Ramos (cell line): Measurements from ENCODE around the gene RNF40.
"Not testable (repeated sequence)": the region's sequence is repeated elsewhere in the genome, so short reads cannot be mapped to it uniquely, and the experiment has no call there.

Experiments used
- in situ Hi-C: fragments of 300-500 bp; cut with MboI; formaldehyde crosslinking; loops from one replicate; pipeline ENCODE4 v1.14.3; 2022; ENCODE audit warnings: low sequenced_read_pairs; ENCODE audit not compliant: unreplicated experiment

Gene RNF40

DNA sequence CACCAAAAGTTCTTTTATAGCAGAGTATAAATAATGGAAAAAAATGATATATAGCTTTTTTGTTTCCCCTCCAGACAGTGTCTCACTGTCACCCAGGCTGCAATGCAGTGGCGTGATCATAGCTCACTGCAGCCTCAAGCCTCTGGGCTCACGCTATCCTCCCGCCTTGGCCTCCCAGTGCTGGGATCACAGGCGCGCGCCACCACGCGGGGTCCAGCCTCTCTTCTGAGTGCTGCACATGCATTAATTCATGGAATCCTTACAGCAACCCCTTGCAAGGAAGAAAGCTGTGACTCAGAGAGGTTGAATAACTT lies 42.9 kb downstream of the RNF40 start:
- in situ Hi-C loops, result loop anchor here (5.0 kb wide), 1 partner anchor 38 kb away; no protein-coding TSS in a partner anchor

DNA sequence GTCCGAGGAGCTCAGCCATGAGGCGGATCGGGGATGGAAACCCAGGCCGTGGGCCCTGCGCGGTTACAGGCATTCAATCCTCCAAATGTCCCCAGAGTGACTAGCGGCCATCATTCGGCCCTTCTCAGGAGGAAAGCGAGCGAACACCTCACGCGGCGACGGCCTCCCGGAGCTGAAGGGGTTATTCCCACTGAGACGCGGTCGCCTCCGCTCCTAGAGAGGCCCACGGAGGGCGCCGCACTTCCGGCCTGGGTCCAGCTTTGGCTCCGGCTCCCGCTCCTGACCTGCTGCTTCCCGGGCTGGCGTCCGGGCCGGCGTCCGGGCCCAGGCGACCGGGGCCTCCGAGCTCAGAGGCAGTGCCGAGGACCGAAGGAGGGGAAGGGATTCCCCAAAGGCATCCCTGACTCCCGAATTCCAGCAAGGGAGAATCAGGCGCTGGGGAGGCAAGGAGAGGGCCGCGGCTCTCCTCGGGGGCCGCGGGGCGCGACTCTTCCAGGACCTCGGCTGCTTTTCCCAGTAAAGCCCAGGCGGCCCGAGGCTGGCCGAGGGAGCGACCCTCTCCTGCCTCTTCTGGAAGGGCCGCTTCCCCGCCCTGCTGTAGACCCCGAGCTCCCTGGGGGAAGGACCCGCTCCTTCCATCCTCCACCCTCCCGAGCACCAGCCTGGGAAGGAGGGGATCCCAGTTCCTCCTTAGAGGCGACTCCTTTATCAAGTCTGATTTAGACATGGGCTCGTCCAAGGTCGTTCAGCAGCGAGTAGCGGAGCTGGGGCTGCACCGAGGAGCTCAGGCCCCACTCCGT lies 43.4 kb downstream of the RNF40 start:
- in situ Hi-C loops, result loop anchor here (5.0 kb wide), 1 partner anchor 38 kb away; no protein-coding TSS in a partner anchor

DNA sequence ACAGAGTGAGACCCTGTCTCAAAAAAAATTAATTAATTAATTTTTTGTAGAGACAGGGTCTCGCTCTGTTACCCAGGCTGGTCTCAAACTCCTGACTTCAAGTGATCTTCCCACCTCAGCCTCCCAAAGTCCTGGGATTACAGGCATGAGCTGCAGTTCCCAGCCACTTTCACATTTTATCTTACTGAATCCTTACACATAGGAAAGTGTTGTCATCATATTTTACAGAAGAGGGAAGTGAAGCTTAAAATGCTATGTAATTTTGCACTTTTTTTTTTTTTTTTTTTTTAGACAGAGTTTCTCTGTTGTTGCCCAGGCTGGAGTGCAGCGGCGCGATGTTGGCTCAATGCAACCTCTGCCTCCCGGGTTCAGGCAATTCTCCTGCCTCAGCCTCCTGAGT lies 46.0 kb downstream of the RNF40 start:
- in situ Hi-C loops, result loop anchor here (5.0 kb wide), 1 partner anchor 41 kb away; no protein-coding TSS in a partner anchor

DNA sequence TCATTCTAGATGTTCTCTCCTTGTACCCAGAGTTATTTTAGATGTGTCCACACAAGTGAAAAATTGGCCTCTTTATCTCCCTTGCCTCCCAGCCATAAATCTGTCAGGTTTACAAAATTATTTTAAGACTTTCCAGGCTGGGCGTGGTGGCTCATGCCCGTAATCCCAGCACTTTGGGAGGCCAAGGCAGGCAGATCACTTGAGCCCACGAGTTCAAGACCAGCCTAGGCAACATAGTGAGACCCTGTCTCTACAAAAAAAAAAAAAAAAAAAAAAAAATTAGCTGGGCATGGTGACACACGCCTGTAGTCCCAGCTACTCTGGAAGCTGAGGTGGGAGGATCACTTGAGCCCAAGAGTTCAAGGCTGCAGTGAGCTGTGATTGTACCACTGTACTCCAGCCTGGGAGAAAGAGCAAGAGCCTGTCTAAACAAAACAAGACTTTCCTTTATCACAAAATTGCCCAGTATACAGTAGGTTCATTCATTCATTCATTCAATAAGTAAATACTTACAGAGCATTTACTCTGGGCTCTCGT lies 46.8 kb downstream of the RNF40 start:
- in situ Hi-C loops, result loop anchor here (5.0 kb wide), 1 partner anchor 42 kb away; no protein-coding TSS in a partner anchor

DNA sequence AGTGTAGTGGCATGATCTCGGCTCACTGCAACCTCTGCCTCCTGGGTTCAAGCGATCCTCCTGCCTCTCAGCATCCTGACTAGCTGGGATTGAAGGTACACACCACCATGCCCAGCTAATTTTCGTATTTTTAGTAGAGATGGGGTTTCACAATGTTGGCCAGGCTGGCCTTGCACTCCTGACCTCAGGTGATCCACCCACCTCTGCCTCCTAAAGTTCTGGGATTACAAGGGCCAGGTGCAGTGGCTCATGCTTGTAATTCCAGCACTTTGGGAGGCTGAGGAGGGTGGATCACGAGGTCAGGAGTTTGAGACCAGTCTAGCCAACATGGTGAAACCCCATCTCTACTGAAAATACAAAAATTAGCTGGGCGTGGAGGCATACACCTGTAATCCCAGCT lies 47.6 kb downstream of the RNF40 start:
- in situ Hi-C loops, result loop anchor here (5.0 kb wide), 1 partner anchor 42 kb away; no protein-coding TSS in a partner anchor

DNA sequence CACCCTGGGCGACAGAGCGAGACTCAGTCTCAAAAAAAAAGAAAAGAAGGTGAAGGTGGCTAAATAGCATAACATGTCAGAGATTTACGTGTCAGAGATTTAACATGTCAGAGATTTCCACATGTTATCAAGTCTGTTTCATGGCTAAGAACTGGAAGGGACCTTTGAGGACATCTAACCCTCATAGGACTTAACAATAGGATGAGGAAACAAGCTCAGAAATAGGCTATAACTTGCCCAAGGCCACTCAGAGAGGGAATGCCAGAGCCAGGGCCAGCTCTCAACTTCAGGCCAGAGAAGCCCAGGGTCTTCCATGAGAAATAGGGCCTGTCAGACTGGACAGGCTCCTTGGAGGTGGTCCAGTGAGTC lies 51.7 kb downstream of the RNF40 start:
- in situ Hi-C loops, result no loop called here

DNA sequence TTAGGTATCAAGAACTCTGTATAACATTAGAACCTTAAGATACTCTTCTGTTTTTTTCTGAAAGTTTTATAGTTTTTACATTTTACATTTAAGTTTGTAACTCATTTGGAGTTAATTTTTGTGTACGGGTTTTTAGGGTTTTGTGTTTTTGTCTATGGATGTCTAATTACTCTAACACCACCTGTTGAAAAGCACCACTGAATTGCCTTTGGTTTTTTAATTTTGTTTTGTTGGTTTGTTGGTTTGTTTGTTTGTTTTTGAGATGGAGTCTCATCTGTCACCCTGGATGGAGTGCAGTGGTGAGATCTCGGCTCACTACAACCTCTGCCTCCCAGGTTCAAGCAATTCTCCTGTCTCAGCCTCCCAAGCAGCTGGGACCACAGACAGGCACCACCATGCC lies 54.6 kb downstream of the RNF40 start:
- in situ Hi-C loops, result no loop called here

DNA sequence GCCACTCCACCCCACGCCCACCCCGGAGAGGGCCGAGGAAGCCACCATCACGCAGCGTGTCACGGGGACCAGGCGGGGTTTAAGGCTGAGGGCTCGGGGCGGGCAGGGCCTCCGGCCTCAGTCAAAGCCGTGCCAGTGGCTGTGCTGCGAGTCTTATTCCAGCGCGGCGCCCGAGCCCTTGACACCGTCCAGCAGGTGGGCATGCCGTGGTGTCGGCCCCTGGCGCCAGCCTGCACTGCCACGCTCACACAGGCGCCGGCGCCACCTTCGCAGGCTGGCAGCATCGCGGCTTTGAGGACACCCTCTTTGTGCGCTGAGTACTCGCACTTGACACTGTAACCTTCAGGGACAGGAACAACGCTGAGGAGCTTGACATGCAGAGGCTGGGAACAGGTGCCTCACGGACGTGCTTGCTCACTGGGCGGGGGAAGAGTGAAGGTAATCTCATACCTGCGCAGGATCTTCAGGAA lies 58.9 kb downstream of the RNF40 start:
- in situ Hi-C loops, result no loop called here

DNA sequence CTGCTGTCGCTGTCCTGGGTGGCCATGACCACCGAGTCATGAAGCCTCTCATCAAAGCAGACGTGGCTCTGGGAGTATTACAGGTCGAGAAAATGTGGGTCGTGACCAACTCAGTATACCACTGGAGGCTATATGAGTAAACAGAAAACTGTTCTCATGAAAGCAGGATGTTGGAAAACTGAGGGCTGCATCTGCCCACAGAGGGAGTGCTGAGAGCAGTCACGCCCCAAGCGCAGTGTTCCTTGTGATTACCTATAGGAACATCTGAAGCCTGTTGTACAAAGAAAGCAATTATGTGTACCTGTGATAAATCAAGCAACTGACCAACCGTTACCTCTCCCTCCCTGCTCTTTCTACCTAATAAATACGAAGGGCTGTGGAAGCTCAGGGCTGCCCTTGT lies 59.3 kb downstream of the RNF40 start:
- in situ Hi-C loops, result not testable (repeated sequence)

DNA sequence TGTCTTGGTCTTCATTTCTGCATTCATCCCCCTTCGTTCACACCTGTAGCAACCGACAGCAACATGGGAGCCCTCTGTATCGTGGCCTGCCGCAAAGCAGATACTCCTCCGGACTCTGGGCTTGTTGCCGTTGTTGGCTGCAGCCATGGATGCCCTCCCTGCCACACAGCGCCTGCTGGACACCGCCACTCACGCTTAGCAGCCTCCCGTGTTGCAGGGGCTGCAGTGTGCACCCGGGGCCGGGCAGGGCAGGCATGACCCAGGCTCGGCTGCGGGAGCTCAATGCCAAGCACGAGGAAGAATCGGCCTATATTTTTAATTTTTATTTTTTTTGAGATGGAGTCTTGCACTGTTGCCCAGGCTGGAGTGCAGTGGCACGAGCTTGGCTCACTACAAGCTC lies 59.8 kb downstream of the RNF40 start:
- in situ Hi-C loops, result no loop called here
